Panc1 (cell line): ENCODE data around the gene DYNLRB1.
A peak's percentile ranks its signal among the peaks of the same experiment; 100 is the strongest.

ENCODE experiments used
- POLR2AphosphoS5 ChIP-seq: IDR thresholded peaks from 2 replicates; pipeline ENCODE4 v1.6.1; 2012; ENCODE audit warnings: mild to moderate bottlenecking, low read depth, low read length, moderate library complexity
- TF ChIP-seq, protein P1 (sequence below): fragments of 450-650 bp; IDR thresholded peaks from 2 replicates; pipeline ENCODE4 v1.5.1; 2017; ENCODE audit warnings: mild to moderate bottlenecking
- TF ChIP-seq, protein P2 (sequence below), 2 experiments: IDR thresholded peaks; 2 replicates each; pipeline ENCODE4 v1.6.1; 2011 to 2012; ENCODE audit warnings: low read depth in 2 of 2, control low read depth in 1 of 2, low read length in 1 of 2, mild to moderate bottlenecking in 1 of 2, moderate library complexity in 1 of 2; ENCODE audit not compliant: insufficient read depth in 1 of 2

DNA sequence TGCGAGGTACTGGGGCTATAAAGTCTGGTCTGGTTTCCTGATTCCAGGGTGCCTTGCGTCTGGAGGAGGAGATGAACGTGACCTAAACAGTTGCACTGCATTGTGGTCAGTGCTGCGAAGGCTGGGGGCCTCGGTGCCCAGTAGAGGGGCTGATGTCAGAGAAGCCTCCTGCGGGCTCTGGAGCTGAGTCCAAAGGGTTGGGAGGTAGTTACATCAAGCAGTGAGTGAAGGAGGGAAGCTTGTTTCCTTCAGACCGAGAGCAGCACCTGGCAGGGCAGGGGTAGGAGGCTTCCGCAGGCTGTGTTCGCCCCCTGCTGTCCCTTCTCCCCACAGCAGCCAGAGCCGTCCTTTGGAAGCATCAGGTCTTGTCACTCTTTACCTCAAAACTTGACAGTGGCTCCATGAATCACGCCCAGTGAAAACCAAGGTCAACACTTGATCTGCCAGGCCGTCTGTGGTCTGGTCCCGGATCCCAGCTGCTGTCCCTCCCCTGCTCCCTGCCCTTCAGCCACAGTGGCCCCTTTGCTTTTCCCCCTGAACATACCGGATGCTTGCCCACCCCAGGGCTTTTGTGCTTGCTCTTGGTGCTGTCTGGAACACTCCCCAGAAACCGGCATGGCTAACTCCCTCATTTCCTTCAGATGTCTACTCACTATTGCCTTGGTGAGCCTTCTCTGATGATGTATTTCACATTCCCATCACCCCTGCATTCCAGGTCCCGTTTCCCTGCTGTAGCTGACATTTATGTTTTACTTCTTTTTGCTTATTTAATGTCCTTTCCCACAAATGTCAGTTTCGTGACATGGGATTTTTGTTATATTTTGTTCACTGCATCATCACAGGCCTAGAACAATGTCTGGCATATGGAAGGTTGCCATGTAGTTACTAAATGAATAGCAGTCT lies 7.0 kb downstream of the DYNLRB1 start:
- TF ChIP-seq, protein P1, sequence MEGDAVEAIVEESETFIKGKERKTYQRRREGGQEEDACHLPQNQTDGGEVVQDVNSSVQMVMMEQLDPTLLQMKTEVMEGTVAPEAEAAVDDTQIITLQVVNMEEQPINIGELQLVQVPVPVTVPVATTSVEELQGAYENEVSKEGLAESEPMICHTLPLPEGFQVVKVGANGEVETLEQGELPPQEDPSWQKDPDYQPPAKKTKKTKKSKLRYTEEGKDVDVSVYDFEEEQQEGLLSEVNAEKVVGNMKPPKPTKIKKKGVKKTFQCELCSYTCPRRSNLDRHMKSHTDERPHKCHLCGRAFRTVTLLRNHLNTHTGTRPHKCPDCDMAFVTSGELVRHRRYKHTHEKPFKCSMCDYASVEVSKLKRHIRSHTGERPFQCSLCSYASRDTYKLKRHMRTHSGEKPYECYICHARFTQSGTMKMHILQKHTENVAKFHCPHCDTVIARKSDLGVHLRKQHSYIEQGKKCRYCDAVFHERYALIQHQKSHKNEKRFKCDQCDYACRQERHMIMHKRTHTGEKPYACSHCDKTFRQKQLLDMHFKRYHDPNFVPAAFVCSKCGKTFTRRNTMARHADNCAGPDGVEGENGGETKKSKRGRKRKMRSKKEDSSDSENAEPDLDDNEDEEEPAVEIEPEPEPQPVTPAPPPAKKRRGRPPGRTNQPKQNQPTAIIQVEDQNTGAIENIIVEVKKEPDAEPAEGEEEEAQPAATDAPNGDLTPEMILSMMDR = peak; percentile 88
- TF ChIP-seq, protein P2, sequence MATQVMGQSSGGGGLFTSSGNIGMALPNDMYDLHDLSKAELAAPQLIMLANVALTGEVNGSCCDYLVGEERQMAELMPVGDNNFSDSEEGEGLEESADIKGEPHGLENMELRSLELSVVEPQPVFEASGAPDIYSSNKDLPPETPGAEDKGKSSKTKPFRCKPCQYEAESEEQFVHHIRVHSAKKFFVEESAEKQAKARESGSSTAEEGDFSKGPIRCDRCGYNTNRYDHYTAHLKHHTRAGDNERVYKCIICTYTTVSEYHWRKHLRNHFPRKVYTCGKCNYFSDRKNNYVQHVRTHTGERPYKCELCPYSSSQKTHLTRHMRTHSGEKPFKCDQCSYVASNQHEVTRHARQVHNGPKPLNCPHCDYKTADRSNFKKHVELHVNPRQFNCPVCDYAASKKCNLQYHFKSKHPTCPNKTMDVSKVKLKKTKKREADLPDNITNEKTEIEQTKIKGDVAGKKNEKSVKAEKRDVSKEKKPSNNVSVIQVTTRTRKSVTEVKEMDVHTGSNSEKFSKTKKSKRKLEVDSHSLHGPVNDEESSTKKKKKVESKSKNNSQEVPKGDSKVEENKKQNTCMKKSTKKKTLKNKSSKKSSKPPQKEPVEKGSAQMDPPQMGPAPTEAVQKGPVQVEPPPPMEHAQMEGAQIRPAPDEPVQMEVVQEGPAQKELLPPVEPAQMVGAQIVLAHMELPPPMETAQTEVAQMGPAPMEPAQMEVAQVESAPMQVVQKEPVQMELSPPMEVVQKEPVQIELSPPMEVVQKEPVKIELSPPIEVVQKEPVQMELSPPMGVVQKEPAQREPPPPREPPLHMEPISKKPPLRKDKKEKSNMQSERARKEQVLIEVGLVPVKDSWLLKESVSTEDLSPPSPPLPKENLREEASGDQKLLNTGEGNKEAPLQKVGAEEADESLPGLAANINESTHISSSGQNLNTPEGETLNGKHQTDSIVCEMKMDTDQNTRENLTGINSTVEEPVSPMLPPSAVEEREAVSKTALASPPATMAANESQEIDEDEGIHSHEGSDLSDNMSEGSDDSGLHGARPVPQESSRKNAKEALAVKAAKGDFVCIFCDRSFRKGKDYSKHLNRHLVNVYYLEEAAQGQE (IDR thresholded peaks at IDR 0.05; ENCODE audit: insufficient read depth in 1 of 2, low read depth in 2 of 2, low read length in 1 of 2) = no peak
- no peak for TF ChIP-seq POLR2AphosphoS5
